GM23338 (cell line): Measurements from ENCODE around the gene ATP5IF1. TPM values are rescaled to one million over a fixed set of nuclear protein-coding genes. Genes with fewer than 3 reads are reported as not detected.
A peak's percentile ranks its signal among the peaks of the same experiment; 100 is the strongest.

Source experiments
- ATAC-seq: fragments of 200-7000 bp; cut with Tn5 transposase; 3 replicates; pipeline ENCODE4 v1.9.1; 2020
- DNase-seq: peaks from one replicate; pipeline ENCODE4 v3.0.0-alpha.2; 2015; ENCODE audit warnings: low spot score
- H2AFZ ChIP-seq: fragments of 200-600 bp; sonication (generic); 2 replicates; pipeline ENCODE4 v1.8.0; 2016; ENCODE audit warnings: antibody characterized with exemption, mild to moderate bottlenecking, moderate library complexity
- H3F3A ChIP-seq: fragments of 200-600 bp; sonication (generic); replicated peaks from 2 replicates; pipeline ENCODE4 v1.8.0; 2017; ENCODE audit warnings: antibody characterized with exemption, mixed run types, low read depth
- H3K27ac ChIP-seq: fragments of 200-600 bp; sonication (generic); 2 replicates; pipeline ENCODE4 v1.6.1; 2016; ENCODE audit warnings: low read depth
- H3K27me3 ChIP-seq: fragments of 200-600 bp; sonication (generic); 2 replicates; pipeline ENCODE4 v1.8.0; 2016; ENCODE audit warnings: mild to moderate bottlenecking, mixed run types, moderate library complexity; ENCODE audit not compliant: insufficient read depth
- H3K36me3 ChIP-seq: fragments of 200-600 bp; sonication (generic); 2 replicates; pipeline ENCODE4 v1.8.0; 2016; ENCODE audit warnings: mild to moderate bottlenecking; ENCODE audit not compliant: insufficient read depth
- H3K4me1 ChIP-seq: fragments of 200-600 bp; sonication (generic); 2 replicates; pipeline ENCODE4 v1.8.0; 2016; ENCODE audit warnings: mild to moderate bottlenecking, moderate library complexity; ENCODE audit not compliant: insufficient read depth
- H3K4me2 ChIP-seq: fragments of 200-600 bp; sonication (generic); 2 replicates; pipeline ENCODE4 v1.7.1; 2017; ENCODE audit warnings: mixed run types
- H3K4me3 ChIP-seq: fragments of 200-600 bp; sonication (generic); 2 replicates; pipeline ENCODE4 v1.6.1; 2016; ENCODE audit warnings: mixed run types
- H3K79me2 ChIP-seq: fragments of 200-600 bp; sonication (generic); replicated peaks from 2 replicates; pipeline ENCODE4 v1.8.0; 2017; ENCODE audit warnings: mild to moderate bottlenecking; ENCODE audit not compliant: insufficient read depth
- H3K9me2 ChIP-seq: fragments of 200-600 bp; sonication (generic); 2 replicates; pipeline ENCODE4 v1.8.0; 2017; ENCODE audit not compliant: insufficient read depth
- H4K20me1 ChIP-seq: fragments of 200-600 bp; sonication (generic); replicated peaks from 2 replicates; pipeline ENCODE4 v1.8.0; 2017; ENCODE audit warnings: mild to moderate bottlenecking; ENCODE audit not compliant: insufficient read depth
- H3K27ac Mint-ChIP-seq: 2 replicates; pipeline ENCODE4 v1.8.0; 2020; ENCODE audit warnings: inconsistent platforms, mild to moderate bottlenecking, moderate library complexity, mixed read lengths
- H3K27me3 Mint-ChIP-seq: 3 replicates; pipeline ENCODE4 v1.8.0; 2022; ENCODE audit warnings: low read depth, mild to moderate bottlenecking, moderate library complexity, mixed read lengths, inconsistent platforms; ENCODE audit not compliant: insufficient read depth, poor library complexity
- H3K36me3 Mint-ChIP-seq: 3 replicates; pipeline ENCODE4 v1.8.0; 2021; ENCODE audit warnings: low read depth, mild to moderate bottlenecking, inconsistent platforms, moderate library complexity, mixed read lengths
- H3K4me1 Mint-ChIP-seq: 3 replicates; pipeline ENCODE4 v1.8.0; 2020; ENCODE audit warnings: mild to moderate bottlenecking, inconsistent platforms, mixed read lengths
- H3K4me3 Mint-ChIP-seq: 3 replicates; pipeline ENCODE4 v1.8.0; 2021; ENCODE audit warnings: moderate library complexity, mild to moderate bottlenecking, inconsistent platforms, mixed read lengths
- H3K9me3 Mint-ChIP-seq: 3 replicates; pipeline ENCODE4 v1.8.0; 2020; ENCODE audit warnings: moderate library complexity, mild to moderate bottlenecking, inconsistent platforms, mixed read lengths
- EZH2 ChIP-seq: fragments of 200-600 bp; sonication (generic); IDR thresholded peaks from one replicate; pipeline ENCODE4 v1.8.0; 2017; ENCODE audit warnings: antibody characterized with exemption, mild to moderate bottlenecking, low read depth; ENCODE audit not compliant: unreplicated experiment
- EZH2phosphoT487 ChIP-seq: fragments of 200-600 bp; sonication (generic); IDR thresholded peaks from one replicate; pipeline ENCODE4 v1.8.1; 2018; ENCODE audit warnings: antibody characterized with exemption; ENCODE audit not compliant: unreplicated experiment
- JUNB ChIP-seq: IDR thresholded peaks from one replicate; pipeline ENCODE4 v1.6.1; 2016; ENCODE audit warnings: antibody characterized with exemption; ENCODE audit not compliant: unreplicated experiment
- POLR2AphosphoS5 ChIP-seq: IDR thresholded peaks from 2 replicates; pipeline ENCODE4 v1.6.1; 2016; ENCODE audit warnings: antibody characterized with exemption, low read depth
- STAT1 ChIP-seq: IDR thresholded peaks from one replicate; pipeline ENCODE4 v1.6.1; 2016; ENCODE audit warnings: antibody characterized with exemption; ENCODE audit not compliant: unreplicated experiment
- ZNF114 ChIP-seq: fragments of 250-450 bp; sonication (Bioruptor Pico); IDR thresholded peaks from 2 replicates; pipeline ENCODE4 v1.5.0; 2020; ENCODE audit warnings: mild to moderate bottlenecking, moderate library complexity
- ZNF331 ChIP-seq: fragments of 250-450 bp; sonication (Bioruptor Pico); IDR thresholded peaks from 2 replicates; pipeline ENCODE4 v1.5.0; 2020; ENCODE audit warnings: low read depth, mild to moderate bottlenecking, moderate library complexity
- polyA plus RNA-seq: library from polyadenylated mRNA; unstranded; fragments of >200 nt; fragmentation: Nextera tagmentation; extraction: Ambion mirVana; gene quantifications from 2 replicates; pipeline ENCODE4 v1.2.1, GENCODE V29; 2016
- total RNA-seq: library from RNA; depleted of rRNA; stranded (reverse); fragments of >200 nt; shearing (Covaris generic); gene quantifications from 2 replicates; pipeline ENCODE4 v1.2.3, GENCODE V29; 2014
- TF ChIP-seq, protein P1 (sequence below), 2 experiments: fragments of 200-600 bp in 1 of 2; sonication (generic) in 1 of 2; conservative IDR thresholded peaks; 2 replicates each; pipeline versions ENCODE4 v1.5.1 to v1.6.1; 2016 to 2017; ENCODE audit warnings: antibody characterized with exemption in 2 of 2, low read depth in 2 of 2, mild to moderate bottlenecking in 2 of 2, moderate library complexity in 1 of 2
- TF ChIP-seq, protein P2 (sequence below): IDR thresholded peaks from one replicate; pipeline ENCODE4 v1.6.1; 2018; ENCODE audit warnings: antibody characterized with exemption; ENCODE audit not compliant: unreplicated experiment
- TF ChIP-seq, protein P3 (sequence below): fragments of 250-450 bp; sonication (Bioruptor Pico); IDR thresholded peaks from 2 replicates; pipeline ENCODE4 v1.5.0; 2020; ENCODE audit warnings: mild to moderate bottlenecking, moderate library complexity

ATP5IF1 gene
- total and polyA plus RNA-seq, 2 experiments from 2014 or later = 230 to 1,325 TPM

DNA sequence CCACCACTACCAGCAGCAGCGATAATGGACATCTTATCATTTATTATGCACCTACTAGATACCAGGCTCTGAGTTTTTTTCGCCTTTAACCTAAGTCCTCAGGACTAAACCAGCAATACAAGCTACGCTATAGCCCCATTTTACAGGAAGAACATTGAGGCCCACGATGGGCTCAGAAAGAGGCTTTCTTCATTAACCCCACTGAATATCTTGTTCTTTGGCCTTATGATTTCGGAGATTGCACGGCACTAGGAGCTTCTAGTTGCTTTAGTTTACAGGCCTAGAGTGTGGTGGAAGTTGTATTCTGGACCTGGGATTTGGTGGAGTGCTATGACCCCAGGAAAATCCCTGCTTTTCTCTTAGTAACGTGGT lies 24.9 kb downstream of the ATP5IF1 start (continued):
- TF ChIP-seq, protein P1, sequence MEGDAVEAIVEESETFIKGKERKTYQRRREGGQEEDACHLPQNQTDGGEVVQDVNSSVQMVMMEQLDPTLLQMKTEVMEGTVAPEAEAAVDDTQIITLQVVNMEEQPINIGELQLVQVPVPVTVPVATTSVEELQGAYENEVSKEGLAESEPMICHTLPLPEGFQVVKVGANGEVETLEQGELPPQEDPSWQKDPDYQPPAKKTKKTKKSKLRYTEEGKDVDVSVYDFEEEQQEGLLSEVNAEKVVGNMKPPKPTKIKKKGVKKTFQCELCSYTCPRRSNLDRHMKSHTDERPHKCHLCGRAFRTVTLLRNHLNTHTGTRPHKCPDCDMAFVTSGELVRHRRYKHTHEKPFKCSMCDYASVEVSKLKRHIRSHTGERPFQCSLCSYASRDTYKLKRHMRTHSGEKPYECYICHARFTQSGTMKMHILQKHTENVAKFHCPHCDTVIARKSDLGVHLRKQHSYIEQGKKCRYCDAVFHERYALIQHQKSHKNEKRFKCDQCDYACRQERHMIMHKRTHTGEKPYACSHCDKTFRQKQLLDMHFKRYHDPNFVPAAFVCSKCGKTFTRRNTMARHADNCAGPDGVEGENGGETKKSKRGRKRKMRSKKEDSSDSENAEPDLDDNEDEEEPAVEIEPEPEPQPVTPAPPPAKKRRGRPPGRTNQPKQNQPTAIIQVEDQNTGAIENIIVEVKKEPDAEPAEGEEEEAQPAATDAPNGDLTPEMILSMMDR (conservative IDR thresholded peaks at IDR 0.05; ENCODE audit: low read depth in 2 of 2) = no peak
- TF ChIP-seq STAT1 (no peak), POLR2AphosphoS5 (no peak), ZNF331 (CRISPR knock-in tag) (no peak), EZH2 (no peak)

DNA sequence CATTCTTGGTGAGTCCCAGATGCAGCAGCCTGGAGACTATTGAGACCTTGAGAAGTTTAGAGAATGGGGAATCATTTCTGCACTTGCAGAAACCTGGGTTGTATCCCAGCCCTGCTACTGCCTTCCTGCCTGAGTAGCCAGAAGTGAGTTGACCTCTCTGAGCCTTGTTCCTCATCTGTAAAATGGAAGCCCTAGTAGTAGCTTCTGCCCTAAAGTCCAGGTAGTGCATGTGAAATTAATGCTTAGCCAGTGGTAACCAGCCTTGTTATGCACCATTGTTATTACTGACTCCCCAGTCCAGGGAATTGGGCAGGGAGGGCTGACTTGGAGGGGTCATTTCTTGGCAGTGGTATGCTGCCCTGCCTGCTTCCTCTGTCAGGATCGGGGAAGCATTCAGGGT lies 29.0 kb downstream of the ATP5IF1 start:
- H3K4me3 ChIP-seq = no peak overlapping the region; the same call in 1 of the 2 replicates
- H4K20me1 ChIP-seq = peaks cover 74% of the 10 kb centered on the region
- H3K79me2 ChIP-seq = peaks cover 98% of the 10 kb centered on the region
- peaks cover 18% of the 10 kb centered on the region for H3K27me3 Mint-ChIP-seq
- H3K36me3 Mint-ChIP-seq = peaks cover 28% of the 10 kb centered on the region
- H3K4me1 ChIP-seq = peaks cover 63% of the 10 kb centered on the region
- H3K36me3 ChIP-seq = peaks cover 5% of the 10 kb centered on the region; the same call in 1 of the 2 replicates
- peak overlapping the region; percentile 36; the same call in 2 of the 3 replicates for H3K4me3 Mint-ChIP-seq
- H3K27ac ChIP-seq = no peak overlapping the region
- H3K9me3 Mint-ChIP-seq = no peaks in the 10 kb centered on the region
- H2AFZ ChIP-seq = no peak overlapping the region
- H3K27me3 ChIP-seq = no peaks in the 10 kb centered on the region
- DNase-seq (no peak), ATAC-seq (no peak)
- peak overlapping the region; percentile 75 for H3K4me2 ChIP-seq
- no peak overlapping the region for H3K27ac Mint-ChIP-seq
- H3F3A ChIP-seq = peaks cover 15% of the 10 kb centered on the region; the same call in 1 of the 2 replicates
- H3K4me1 Mint-ChIP-seq = peaks cover 56% of the 10 kb centered on the region
- H3K9me2 ChIP-seq = no peaks in the 10 kb centered on the region
- TF ChIP-seq, protein P2, sequence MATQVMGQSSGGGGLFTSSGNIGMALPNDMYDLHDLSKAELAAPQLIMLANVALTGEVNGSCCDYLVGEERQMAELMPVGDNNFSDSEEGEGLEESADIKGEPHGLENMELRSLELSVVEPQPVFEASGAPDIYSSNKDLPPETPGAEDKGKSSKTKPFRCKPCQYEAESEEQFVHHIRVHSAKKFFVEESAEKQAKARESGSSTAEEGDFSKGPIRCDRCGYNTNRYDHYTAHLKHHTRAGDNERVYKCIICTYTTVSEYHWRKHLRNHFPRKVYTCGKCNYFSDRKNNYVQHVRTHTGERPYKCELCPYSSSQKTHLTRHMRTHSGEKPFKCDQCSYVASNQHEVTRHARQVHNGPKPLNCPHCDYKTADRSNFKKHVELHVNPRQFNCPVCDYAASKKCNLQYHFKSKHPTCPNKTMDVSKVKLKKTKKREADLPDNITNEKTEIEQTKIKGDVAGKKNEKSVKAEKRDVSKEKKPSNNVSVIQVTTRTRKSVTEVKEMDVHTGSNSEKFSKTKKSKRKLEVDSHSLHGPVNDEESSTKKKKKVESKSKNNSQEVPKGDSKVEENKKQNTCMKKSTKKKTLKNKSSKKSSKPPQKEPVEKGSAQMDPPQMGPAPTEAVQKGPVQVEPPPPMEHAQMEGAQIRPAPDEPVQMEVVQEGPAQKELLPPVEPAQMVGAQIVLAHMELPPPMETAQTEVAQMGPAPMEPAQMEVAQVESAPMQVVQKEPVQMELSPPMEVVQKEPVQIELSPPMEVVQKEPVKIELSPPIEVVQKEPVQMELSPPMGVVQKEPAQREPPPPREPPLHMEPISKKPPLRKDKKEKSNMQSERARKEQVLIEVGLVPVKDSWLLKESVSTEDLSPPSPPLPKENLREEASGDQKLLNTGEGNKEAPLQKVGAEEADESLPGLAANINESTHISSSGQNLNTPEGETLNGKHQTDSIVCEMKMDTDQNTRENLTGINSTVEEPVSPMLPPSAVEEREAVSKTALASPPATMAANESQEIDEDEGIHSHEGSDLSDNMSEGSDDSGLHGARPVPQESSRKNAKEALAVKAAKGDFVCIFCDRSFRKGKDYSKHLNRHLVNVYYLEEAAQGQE = no peak
- TF ChIP-seq STAT1 (no peak), JUNB (no peak), EZH2phosphoT487 (no peak), ZNF114 (no peak), ZNF331 (CRISPR knock-in tag) (no peak)
- TF ChIP-seq, protein P1 (conservative IDR thresholded peaks at IDR 0.05; ENCODE audit: low read depth in 2 of 2) = no peak
- TF ChIP-seq, protein P3, sequence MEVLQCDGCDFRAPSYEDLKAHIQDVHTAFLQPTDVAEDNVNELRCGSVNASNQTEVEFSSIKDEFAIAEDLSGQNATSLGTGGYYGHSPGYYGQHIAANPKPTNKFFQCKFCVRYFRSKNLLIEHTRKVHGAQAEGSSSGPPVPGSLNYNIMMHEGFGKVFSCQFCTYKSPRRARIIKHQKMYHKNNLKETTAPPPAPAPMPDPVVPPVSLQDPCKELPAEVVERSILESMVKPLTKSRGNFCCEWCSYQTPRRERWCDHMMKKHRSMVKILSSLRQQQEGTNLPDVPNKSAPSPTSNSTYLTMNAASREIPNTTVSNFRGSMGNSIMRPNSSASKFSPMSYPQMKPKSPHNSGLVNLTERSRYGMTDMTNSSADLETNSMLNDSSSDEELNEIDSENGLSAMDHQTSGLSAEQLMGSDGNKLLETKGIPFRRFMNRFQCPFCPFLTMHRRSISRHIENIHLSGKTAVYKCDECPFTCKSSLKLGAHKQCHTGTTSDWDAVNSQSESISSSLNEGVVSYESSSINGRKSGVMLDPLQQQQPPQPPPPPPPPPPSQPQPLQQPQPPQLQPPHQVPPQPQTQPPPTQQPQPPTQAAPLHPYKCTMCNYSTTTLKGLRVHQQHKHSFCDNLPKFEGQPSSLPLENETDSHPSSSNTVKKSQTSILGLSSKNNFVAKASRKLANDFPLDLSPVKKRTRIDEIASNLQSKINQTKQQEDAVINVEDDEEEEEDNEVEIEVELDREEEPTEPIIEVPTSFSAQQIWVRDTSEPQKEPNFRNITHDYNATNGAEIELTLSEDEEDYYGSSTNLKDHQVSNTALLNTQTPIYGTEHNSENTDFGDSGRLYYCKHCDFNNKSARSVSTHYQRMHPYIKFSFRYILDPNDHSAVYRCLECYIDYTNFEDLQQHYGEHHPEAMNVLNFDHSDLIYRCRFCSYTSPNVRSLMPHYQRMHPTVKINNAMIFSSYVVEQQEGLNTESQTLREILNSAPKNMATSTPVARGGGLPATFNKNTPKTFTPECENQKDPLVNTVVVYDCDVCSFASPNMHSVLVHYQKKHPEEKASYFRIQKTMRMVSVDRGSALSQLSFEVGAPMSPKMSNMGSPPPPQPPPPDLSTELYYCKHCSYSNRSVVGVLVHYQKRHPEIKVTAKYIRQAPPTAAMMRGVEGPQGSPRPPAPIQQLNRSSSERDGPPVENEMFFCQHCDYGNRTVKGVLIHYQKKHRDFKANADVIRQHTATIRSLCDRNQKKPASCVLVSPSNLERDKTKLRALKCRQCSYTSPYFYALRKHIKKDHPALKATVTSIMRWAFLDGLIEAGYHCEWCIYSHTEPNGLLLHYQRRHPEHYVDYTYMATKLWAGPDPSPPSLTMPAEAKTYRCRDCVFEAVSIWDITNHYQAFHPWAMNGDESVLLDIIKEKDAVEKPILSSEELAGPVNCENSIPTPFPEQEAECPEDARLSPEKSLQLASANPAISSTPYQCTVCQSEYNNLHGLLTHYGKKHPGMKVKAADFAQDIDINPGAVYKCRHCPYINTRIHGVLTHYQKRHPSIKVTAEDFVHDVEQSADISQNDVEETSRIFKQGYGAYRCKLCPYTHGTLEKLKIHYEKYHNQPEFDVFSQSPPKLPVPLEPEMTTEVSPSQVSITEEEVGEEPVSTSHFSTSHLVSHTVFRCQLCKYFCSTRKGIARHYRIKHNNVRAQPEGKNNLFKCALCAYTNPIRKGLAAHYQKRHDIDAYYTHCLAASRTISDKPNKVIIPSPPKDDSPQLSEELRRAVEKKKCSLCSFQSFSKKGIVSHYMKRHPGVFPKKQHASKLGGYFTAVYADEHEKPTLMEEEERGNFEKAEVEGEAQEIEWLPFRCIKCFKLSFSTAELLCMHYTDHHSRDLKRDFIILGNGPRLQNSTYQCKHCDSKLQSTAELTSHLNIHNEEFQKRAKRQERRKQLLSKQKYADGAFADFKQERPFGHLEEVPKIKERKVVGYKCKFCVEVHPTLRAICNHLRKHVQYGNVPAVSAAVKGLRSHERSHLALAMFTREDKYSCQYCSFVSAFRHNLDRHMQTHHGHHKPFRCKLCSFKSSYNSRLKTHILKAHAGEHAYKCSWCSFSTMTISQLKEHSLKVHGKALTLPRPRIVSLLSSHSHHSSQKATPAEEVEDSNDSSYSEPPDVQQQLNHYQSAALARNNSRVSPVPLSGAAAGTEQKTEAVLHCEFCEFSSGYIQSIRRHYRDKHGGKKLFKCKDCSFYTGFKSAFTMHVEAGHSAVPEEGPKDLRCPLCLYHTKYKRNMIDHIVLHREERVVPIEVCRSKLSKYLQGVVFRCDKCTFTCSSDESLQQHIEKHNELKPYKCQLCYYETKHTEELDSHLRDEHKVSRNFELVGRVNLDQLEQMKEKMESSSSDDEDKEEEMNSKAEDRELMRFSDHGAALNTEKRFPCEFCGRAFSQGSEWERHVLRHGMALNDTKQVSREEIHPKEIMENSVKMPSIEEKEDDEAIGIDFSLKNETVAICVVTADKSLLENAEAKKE = no peak
